Suprapubic skin (tissue), 4 donors: ENCODE data around the gene NHEJ1.

Experiments
- CTCF ChIP-seq, 2 donors: fragments of 200-600 bp in 1 of 2; fragments of 450-650 bp in 1 of 2; sonication (generic) in 1 of 2; IDR thresholded peaks; one replicate each; pipeline ENCODE4 v1.5.1; 2016 to 2019; ENCODE audit warnings: antibody characterized with exemption in 2 of 2, mild to moderate bottlenecking in 1 of 2, moderate library complexity in 1 of 2
- POLR2A ChIP-seq, 2 donors: fragments of 450-650 bp; IDR thresholded peaks; one replicate each; pipeline ENCODE4 v1.6.1; 2017; ENCODE audit warnings: antibody characterized with exemption in 2 of 2, mild to moderate bottlenecking in 2 of 2, moderate library complexity in 2 of 2
- POLR2AphosphoS5 ChIP-seq, 3 donors: sonication (generic); formaldehyde crosslinking; IDR thresholded peaks; one replicate each; pipeline ENCODE4 v1.6.1; 2017; ENCODE audit warnings: antibody characterized with exemption in 3 of 3

DNA sequence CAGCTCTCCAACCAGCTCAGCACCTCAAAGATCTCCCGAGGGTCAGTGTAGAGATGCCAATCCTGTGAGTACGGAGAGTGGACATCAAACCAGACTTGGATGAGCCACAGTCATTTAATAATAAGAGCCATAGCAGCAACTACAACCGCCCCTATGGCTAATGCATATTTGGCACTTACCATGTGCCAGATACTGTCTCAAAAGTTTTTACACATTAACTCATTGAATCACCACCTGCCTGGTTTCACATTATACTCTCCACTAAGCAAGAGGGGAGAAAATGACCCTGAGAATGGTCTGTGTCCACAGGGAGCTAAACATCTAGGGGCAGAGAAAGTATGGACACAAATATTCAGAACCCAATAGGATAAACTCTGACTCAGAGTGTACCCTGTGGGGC lies 13.5 kb upstream of the NHEJ1 start:
- TF ChIP-seq CTCF (IDR thresholded peaks at IDR 0.05) (no peak), POLR2A (IDR thresholded peaks at IDR 0.05) (no peak), POLR2AphosphoS5 (IDR thresholded peaks at IDR 0.05) (no peak)
